HL-60/S4 (cell line): ENCODE data around the gene KLHDC9.
"Not testable (repeated sequence)": the region's sequence is repeated elsewhere in the genome, so short reads cannot be mapped to it uniquely, and the experiment has no call there.

ENCODE experiments used
- in situ Hi-C: fragments of 300-500 bp; cut with MboI; formaldehyde crosslinking; loops from 2 replicates; pipeline ENCODE4 v1.14.3; 2022; ENCODE audit warnings: low sequenced_read_pairs

Gene KLHDC9

DNA sequence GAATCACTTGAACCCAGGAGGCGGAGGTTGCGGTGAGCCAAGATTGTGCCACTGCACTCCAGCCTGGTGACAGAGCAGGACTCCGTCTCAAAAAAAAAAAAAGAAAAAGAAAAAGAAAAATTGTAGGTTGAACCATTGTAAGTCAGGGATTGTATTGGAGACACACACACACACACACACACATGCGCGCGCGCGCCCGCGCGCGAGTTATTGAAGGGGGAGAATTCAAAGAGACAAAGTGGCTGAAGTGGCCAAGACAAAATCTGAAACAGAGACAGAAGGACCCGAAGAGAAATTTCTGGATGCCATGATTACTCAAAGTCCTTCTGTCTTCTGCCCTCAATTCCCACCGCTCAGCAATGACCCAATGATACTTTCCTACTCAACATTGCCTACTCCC is 3.7 kb upstream of the KLHDC9 start:
- in situ Hi-C loops = no loop called here

DNA sequence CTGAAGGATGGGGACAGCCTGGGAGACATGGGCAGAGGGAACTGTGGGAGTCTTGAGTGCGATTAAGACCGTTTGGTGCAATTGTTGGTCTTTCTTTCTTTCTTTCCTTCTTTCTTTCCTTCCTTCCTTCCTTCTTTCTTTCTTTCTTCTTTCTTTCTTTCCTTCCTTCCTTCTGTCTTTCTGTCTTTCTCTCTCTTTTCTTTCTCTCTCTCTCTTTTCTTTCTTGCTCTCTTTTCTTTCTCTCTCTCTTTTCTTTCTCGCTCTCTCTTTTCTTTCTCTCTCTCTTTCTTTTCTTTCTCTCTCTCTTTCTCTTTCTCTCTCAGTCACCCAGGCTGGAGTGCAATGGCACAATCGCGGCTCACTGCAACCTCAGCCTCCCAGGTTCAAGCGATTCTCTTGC is 2.9 kb upstream of the KLHDC9 start:
- in situ Hi-C loops = no loop called here

DNA sequence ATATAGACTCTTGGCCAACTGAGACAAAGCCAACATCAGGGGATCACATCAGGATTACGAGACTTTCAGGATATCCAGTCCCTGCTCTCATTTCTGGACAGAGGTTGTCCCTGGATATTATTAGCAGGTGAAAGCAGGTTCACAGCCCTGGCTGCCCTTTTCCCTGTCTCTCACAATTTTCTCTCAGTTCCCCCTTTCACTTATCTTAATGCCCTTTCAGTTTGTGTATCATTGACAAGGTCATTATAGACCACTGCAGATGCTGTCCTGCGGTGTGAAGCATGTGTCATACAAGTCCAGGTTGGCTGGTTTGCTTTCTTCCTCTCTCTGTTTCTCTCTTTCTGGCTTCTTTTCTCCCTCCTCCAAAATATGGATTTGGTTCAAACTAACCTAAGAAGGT is 2.1 kb upstream of the KLHDC9 start:
- in situ Hi-C loops = no loop called here

DNA sequence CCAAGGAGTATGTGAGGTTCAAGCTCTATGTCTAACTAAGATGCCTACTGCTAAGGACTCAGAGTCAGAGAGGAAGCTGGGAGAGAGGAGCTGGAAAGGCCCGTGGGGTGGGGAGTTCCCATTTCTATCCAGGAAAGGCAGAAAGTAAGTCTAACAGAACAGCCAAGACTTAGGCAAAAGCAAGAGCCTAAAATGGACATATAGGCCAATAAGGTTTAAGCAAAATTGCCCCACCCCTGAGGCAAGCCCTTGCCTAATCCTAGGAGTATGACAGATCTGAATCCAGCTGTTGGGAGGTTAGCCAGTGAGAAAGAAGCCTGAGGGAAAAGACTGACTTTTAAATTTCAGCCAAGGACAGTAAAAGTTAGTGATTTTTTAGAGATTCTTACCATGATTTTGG is 1.6 kb upstream of the KLHDC9 start:
- in situ Hi-C loops = no loop called here

DNA sequence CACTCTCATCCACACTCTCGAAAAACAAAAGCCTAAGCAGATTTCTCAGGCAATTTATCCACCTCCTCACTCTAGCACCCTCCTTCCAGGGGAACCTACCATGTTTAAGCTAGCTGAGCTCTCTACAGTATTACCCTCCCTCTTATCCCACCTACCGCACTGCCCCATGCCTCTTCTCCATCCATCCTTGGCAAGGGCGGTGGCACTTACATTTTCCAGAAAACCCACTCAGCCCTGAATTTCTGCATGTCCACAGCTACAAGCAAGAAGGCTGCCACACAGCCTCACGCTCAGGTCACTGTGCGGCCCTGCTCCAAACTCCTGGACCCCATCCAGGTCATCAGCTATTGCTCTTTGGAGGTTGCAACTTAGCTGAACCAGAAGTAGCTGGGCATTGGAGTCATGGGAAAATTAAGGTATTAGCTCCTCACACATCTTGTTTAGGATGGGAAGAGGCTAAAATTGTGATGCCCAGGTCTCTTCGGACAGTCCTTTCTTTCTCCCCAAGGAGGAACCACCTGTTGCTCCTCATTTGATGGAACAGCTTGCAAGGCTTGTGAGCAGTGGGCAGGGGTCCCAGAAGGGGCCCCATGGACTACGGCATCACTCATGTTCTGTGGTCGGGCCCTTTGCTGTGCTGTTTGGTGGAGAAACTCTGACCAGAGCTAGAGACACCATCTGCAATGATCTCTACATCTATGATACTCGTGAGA is 1.1 kb downstream of the KLHDC9 start:
- in situ Hi-C loops = no loop called here

DNA sequence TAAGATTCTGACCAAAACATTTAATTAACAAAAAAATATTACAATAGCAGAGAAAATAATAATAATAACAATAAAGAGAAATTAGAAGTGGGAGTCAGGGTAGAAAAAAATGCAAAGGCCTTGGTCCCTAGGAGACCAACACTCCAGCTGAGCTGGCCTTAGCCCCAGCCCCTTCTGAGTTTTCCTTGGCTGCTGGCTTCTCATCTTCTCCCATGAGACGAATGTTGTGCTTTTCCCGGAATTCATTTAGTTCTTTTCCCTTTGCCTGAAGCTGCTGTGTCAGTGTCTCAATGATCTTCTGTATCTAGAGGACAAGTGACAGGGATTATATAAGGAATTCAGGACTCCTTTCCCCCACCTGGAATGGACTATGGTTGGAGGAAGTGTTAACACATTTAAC is 2.4 kb downstream of the KLHDC9 start:
- in situ Hi-C loops = loop anchor here (10.0 kb wide), 1 partner anchor 416 kb away; no protein-coding TSS in a partner anchor

DNA sequence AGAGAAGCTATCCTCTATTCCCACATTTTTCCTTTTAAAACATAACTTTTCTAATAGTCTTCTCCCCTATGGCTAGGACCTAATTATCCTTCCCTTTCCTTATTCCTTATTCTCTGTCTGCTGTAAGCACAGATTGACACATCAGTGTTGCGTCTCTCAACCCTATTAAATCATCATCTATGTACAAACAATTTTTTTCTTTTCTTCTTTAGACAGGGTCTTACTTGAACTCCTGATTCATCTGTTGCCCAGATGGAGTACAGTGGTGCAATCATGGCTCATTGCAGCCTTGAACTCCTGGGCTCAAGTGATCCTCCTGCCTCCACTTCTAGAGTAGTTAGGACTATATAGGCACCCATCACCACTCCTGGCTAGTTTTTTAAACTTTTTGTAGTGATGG is 8.3 kb downstream of the KLHDC9 start:
- in situ Hi-C loops = loop anchor here (10.0 kb wide), 1 partner anchor 422 kb away; no protein-coding TSS in a partner anchor

DNA sequence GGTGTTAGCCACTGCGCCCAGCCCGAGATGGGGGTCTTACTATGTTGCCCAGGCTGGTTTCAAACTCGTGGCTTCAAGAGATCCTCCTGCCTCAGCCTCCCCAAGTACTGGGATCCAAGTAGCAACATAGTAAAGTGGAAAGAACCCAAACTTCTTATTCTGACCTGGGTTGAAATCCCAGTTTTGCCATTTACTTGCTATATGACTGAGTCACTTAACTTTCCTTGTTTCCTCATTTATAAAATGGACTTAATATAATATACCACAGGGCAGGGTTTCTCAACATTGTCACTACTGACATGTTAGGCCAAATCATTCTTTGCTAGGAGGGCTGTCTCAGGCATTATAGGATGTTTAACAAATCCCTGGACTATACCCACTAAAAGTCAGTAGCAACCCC is 13.0 kb downstream of the KLHDC9 start:
- in situ Hi-C loops = no loop called here

DNA sequence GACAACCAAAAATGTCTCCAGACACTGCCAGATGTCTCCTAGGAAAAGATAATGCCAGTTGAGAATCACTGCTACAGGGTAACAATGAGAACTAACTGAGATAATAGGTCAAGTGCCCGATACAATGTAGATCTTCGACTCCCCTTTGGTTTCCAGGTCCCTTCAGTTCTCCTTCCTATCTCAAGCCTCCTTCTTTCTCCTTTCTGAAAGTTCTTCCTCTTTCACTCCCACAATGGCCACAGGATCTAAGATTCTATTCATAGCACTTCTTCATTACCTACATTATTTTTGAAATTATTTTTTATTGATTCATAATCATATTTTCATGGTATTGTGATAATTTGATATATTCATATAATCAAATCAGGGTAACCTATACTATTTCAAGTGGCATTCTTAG is 13.4 kb downstream of the KLHDC9 start:
- in situ Hi-C loops = no loop called here

DNA sequence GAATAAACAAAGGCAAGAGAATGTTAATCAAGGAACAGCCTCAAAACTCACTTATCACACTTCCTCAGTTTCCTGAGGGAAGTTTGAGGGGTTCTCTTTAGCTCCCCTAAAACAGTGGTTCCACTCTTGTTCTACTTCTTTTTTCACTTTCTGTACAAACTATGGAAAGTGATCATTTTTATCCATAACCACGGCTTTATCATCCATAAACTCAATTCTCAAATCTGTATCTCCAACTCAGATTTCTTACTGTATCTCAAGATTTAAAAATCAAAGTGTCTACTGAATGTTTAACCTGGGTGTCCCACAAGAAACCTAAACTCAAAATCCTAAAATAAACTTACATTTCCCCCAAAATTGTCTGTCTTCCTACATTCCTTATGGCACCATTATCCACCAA is 15.8 kb downstream of the KLHDC9 start:
- in situ Hi-C loops = no loop called here

DNA sequence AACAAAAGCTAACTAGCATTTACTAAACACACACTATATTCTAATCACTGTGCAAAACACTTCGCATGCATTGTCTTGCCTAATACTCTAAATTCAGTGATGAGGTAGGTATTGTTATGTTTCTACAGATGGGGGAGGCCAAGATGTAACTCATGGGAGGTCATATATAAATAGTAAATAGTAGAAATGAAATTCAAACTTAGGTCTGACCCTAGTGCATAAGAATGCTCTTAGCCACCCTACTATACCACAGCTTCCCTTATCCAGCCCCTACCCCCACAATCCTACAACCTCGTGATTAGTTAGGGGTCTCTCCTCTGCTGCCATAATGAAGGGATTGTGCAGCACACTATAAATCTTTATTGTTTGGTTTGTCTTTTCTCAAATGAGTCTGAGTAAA is 16.4 kb downstream of the KLHDC9 start:
- in situ Hi-C loops = no loop called here

DNA sequence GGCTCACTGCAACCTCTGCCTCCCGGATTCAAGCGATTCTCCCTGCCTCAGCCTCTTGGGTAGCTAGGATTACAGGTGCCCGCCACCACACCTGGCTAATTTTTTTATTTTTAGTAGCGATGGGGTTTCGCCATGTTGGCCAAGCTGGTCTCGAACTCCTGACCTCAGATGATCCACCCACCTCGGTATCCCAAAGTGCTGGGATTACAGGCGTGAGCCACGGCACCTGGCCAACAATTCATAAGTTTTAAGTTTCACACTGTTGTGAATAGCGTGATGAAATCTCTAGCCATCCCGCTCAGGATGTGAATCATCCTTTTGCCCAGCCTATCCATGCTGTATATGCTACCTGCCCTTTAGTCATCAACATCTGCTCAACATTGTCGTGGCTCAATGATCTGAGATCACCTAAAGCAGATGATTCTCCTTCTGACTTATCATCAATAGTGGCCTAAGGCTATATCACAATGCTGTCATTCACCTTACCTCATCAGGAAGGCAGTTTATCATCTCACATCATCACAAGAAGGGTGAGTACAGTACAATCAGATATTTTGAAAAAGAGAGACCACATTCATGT is 17.1 kb downstream of the KLHDC9 start:
- in situ Hi-C loops = no loop called here

DNA sequence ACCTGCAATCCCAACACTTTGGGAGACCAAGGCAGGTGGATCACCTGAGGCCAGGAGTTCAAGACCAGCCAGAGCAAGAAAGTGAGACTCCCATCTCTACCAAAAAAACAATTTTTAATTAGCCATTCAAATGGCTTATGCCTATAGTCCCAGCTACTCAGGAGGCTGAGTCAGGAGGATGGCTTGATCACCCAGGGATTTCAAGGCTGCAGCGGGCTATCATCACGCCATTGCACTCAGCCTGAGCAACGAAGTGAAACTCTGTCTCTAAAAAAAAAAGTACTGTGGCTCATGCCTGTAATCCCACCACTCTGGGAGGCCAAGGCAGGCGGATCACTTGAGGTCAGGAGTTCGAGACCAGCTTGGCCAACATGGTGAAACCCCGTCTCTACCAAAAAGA is 17.8 kb downstream of the KLHDC9 start:
- in situ Hi-C loops = not testable (repeated sequence)

DNA sequence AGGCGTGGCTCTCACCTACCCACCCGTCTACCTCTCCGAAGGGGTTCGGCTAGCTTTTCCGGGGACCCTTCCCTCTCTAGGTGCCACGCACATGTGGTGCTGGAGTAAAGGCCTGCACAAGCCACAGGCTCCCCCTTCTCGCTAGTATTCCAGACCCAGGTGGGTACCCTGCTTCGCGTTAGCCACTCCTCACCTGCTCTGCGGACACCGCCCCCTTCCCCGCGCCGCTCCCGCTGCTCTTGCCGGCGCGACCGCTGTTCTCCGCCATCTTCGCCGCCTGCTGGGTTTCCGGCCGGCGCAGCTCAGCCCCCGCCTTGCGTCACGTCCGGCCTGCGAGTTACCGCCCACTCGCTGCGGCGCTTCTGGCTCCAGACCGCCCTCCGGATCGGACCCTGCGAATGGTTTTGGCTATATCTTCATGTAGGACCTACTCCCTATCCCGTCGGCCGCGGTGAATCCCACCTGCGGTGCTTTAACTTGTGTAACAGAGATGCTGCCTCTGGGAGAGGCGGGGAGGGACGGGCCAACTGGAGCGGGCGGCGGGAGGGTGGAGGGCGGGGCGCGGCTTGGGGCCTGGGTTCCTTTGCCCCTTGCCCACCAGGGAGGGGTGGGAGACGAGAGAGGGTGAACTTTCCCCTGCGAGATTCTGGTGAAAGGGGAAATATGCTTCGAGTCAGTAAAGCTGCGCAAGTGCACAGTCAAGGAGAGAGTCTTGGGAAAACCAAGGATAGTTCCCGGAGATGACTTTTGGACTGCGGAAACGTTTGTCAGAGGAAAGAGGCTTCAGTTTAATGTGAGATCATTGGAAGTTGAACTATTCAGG is 19.8 kb downstream of the KLHDC9 start, which contains the start of the genes NIT1 and PFDN2:
Gene NIT1 (plus strand): TSS at position 347 of the 823 bp plus-strand sequence. CDS start 72 bp downstream, at position 419.
Gene PFDN2 (minus strand): TSS at position 279 of the 823 bp plus-strand sequence. CDS start 11 bp downstream, at position 268.
- in situ Hi-C loops = no loop called here

DNA sequence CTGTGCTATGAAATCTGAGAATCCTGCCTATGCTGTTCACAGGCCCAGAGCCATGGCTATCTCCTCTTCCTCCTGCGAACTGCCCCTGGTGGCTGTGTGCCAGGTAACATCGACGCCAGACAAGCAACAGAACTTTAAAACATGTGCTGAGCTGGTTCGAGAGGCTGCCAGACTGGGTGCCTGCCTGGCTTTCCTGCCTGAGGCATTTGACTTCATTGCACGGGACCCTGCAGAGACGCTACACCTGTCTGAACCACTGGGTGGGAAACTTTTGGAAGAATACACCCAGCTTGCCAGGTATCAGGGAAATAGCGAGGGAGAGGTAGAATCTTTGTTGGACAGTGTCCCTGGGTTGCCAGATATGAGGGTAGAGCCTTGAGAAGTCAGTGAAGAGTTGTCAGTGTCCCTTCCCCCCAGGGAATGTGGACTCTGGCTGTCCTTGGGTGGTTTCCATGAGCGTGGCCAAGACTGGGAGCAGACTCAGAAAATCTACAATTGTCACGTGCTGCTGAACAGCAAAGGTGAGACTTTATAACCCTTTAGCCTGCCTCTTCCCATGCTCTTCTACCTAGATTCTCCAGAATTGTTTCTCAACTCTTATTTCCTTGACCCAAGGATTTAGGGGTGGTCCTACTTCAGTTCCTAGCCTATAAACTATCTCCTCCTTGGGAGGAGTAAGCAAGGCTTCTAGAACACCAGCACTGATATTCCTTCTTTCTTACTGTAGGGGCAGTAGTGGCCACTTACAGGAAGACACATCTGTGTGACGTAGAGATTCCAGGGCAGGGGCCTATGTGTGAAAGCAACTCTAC is 21.1 kb downstream of the KLHDC9 start:
- in situ Hi-C loops = no loop called here

DNA sequence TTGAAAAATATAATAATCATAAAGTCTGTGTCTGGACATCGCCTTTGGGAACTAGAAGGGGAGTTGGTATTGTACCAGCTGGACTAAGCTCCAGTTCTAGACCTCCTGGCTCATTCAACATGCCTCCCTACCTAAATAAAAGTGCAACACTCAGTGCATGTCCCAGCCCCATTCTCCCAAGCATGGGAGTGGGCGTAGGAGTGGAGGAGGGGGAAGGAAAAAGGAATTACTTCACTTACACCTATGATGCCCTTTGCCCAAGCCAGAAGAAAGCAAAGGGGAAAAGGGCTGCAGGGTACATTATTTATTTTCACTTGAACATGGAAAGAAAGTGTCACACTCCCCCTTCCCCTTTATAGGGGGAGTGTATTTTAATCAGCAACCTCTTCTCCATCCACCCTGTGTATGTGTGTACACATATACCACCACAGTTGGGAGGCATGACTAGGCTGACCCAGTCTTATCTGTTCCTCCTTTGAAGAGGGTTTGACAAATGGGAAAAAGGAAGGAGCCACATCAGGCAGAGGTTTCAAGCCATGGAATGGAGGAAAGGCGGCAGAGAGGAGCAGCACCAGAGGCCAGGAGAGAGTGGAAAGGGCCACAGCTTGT is 23.0 kb downstream of the KLHDC9 start:
- in situ Hi-C loops = no loop called here

DNA sequence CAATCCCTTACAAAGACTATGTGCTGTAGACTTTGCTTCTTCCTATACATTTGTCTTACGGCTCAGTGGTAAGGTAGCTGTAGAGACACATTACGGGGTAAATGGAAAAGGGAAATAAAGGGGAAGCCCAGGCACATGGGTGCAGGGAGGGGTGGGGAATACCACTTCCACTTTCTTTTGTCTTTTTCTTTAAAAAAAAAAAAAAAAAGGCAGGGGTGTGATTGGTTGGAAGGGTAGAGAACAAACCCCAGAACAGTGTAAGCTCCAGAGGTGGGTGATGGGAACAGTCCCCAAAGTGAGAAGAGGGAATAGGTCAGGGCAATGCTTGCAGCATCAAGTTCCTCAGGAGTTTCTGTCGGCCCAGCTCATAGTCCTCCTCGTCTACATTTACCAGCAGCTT is 23.7 kb downstream of the KLHDC9 start:
- in situ Hi-C loops = no loop called here

DNA sequence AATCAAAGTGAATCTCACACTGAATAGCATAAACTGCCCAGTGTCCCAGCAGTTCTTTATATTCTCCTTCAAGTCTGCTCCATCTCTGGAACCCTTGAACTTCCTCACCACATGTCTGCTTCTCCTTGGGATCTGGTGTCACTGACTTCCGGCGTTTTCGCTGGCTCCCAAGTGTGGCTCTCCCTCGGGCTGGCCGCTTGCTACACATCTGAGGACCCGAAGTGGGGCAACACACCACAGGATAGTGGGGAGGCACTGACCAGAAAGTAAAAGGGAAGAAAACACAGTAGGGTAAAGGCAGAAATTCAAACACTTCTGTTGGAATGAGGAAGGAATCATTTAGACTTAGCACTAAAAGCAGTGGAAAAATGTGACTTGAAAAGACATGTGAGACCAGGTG is 24.8 kb downstream of the KLHDC9 start:
- in situ Hi-C loops = no loop called here

DNA sequence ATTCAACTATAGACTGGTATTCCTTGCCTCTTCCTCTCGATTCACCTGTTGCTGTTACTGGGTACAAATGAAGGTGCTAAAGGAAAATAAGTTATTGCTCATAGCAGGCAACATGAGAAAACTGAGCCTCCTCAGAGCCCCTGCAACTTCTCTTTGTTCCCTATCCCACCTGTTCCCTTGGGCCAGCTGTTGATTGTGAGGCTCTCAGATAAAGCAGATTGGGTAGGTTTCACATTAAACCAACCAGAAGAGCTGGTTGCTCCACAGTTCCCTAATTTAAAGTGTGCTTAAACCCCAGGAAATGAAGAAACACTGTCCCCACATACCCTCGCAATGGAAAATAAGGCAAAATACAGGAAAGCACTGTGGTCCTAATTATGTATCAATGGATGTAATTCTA is 29.5 kb downstream of the KLHDC9 start:
- in situ Hi-C loops = no loop called here

DNA sequence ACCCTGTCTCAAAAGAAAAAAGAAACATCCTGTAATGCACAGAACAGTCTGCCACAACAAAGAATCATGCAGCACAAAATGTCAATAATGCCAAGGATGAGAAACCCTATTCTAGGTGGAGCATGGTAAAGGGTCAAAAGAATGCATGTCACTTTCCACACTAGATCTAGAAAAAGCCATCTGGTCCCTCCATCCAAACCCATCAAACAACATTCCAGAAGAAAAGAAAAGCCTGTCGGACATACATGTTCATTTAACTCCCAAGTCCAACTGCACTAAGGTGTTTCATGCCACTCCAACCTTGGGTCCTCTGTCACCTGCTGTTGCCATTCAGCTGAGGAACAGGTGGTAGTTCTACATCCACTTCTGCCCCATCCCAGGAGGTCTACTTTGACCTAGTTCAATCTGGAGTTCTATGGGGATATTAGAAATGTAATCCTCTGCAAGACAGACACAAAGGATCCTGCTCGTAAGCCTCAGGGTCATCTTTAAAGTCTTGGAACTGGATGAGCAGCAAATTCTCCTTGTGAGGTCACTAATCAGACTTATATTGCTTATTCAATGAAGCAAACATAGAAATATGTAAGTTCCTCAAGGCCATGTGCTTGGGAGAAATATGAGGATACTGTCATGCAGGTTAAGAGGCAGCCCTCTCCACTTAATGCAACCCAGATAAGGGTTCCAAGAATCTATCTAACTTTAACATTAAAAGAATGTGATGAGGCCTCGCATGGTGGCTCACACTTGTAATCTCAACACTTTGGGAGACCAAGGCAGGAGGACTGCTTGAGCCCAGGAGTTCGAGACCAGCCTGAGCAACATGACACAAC is 30.6 kb downstream of the KLHDC9 start:
- in situ Hi-C loops = no loop called here
